NCI-H128 (cell line): ENCODE data around the gene GTF3A.

Source experiments
- DNase-seq: peaks from one replicate; lab custom pipeline; 2025; ENCODE audit not compliant: unreplicated experiment; lab: John Stamatoyannopoulos, UW

The GTF3A gene

GRCh38 chr13:27446986-27447583 lies 22.7 kb downstream of the GTF3A start:
- no peak for DNase-seq

GRCh38 chr13:27448308-27448707 lies 23.9 kb downstream of the GTF3A start:
- DNase-seq, result no peak

GRCh38 chr13:27449081-27449603 lies 24.7 kb downstream of the GTF3A start:
- DNase-seq, result no peak

- DNase-seq, result peak; percentile 98
These were observed 25.8 kb downstream of the GTF3A start, which contains the start of gene MTIF3 for GRCh38 chr13:27449936-27450828. Gene MTIF3, minus strand, starts transcription at chr13:27450564. Its CDS starts 10,116 bp downstream, at chr13:27440448.

- DNase-seq, result no peak
These were observed 26.6 kb downstream of the GTF3A start for GRCh38 chr13:27450921-27451471.

GRCh38 chr13:27455331-27455855 lies 31.0 kb downstream of the GTF3A start:
- no peak for DNase-seq

GRCh38 chr13:27461940-27462584 lies 37.6 kb downstream of the GTF3A start:
- DNase-seq, result no peak

GRCh38 chr13:27463500-27463899 lies 39.1 kb downstream of the GTF3A start:
- DNase-seq, result no peak

GRCh38 chr13:27465611-27466010 lies 41.2 kb downstream of the GTF3A start:
- no peak for DNase-seq

GRCh38 chr13:27466513-27466912 lies 42.1 kb downstream of the GTF3A start:
- DNase-seq, result no peak

GRCh38 chr13:27470075-27470820 lies 45.8 kb downstream of the GTF3A start:
- DNase-seq, result no peak

GRCh38 chr13:27472441-27472840 lies 48.0 kb downstream of the GTF3A start:
- DNase-seq, result no peak

GRCh38 chr13:27472941-27473340 lies 48.5 kb downstream of the GTF3A start:
- DNase-seq, result no peak

GRCh38 chr13:27474751-27475268 lies 50.4 kb downstream of the GTF3A start:
- no peak for DNase-seq

GRCh38 chr13:27476943-27477703 lies 52.7 kb downstream of the GTF3A start:
- DNase-seq, result no peak

GRCh38 chr13:27481766-27482165 lies 57.3 kb downstream of the GTF3A start:
- DNase-seq, result peak; percentile 3

GRCh38 chr13:27482983-27483382 lies 58.6 kb downstream of the GTF3A start:
- no peak for DNase-seq

- DNase-seq, result no peak
These were observed 59.0 kb downstream of the GTF3A start for GRCh38 chr13:27483421-27483820.
